ENCODE data around the gene SMPD4.
"Not testable (repeated sequence)": the region's sequence is repeated elsewhere in the genome, so short reads cannot be mapped to it uniquely, and the experiment has no call there.

Gene SMPD4

GRCh38 chr2:130191319-130191718, 9.9 kb upstream of the SMPD4 start:
- DNase-seq (ENCODE audit: low read depth); H3K4me3 ChIP-seq (ENCODE audit: low read depth, low read length): not testable (repeated sequence)

- no peak for DNase-seq (ENCODE audit: low read depth)
- TF ChIP-seq CTCF (IDR thresholded peaks at IDR 0.05; ENCODE audit: low read depth, low read length, missing control alignments), result no peak
- H3K4me3 ChIP-seq (ENCODE audit: low read depth, low read length), result no peak overlapping the region
Measured at GRCh38 chr2:130190237-130190636, 8.8 kb upstream of the SMPD4 start.

- not testable (repeated sequence) for DNase-seq (ENCODE audit: low read depth); H3K4me3 ChIP-seq (ENCODE audit: low read depth, low read length)
Measured at GRCh38 chr2:130188958-130189357, 7.6 kb upstream of the SMPD4 start.

- H3K4me3 ChIP-seq (ENCODE audit: low read depth, low read length); DNase-seq (ENCODE audit: low read depth): not testable (repeated sequence)
Measured at GRCh38 chr2:130187859-130188792, 6.7 kb upstream of the SMPD4 start.

GRCh38 chr2:130187268-130187667, 5.9 kb upstream of the SMPD4 start:
- no peak overlapping the region for H3K4me3 ChIP-seq (ENCODE audit: low read depth, low read length)
- TF ChIP-seq CTCF (IDR thresholded peaks at IDR 0.05; ENCODE audit: low read depth, low read length, missing control alignments), result no peak
- no peak for DNase-seq (ENCODE audit: low read depth)

- DNase-seq (ENCODE audit: low read depth), result no peak
- H3K4me3 ChIP-seq (ENCODE audit: low read depth, low read length), result no peak overlapping the region
- TF ChIP-seq CTCF (IDR thresholded peaks at IDR 0.05; ENCODE audit: low read depth, low read length, missing control alignments), result no peak
Measured at GRCh38 chr2:130186391-130186790, 5.0 kb upstream of the SMPD4 start.

- no peak for TF ChIP-seq CTCF (IDR thresholded peaks at IDR 0.05; ENCODE audit: low read depth, low read length, missing control alignments)
Measured at GRCh38 chr2:130185896-130186295, 4.5 kb upstream of the SMPD4 start.

GRCh38 chr2:130185436-130185835, 4.0 kb upstream of the SMPD4 start:
- TF ChIP-seq CTCF (IDR thresholded peaks at IDR 0.05; ENCODE audit: low read depth, low read length, missing control alignments), result no peak
- no peak for DNase-seq (ENCODE audit: low read depth)
- H3K4me3 ChIP-seq (ENCODE audit: low read depth, low read length), result no peak overlapping the region

More at GRCh38 chr2:130185896-130186295, 4.5 kb upstream of the SMPD4 start:
- no peak for DNase-seq (ENCODE audit: low read depth)
- H3K4me3 ChIP-seq (ENCODE audit: low read depth, low read length), result no peak overlapping the region
